NOMO-1 treated with DMSO at 0.1 percent for 48 hours (cell line): ENCODE results near the gene TMC6.
"Not testable (repeated sequence)": the region's sequence is repeated elsewhere in the genome, so short reads cannot be mapped to it uniquely, and the experiment has no call there.

Experiments
- DNase-seq: peaks from one replicate; lab custom pipeline; 2025; ENCODE audit not compliant: unreplicated experiment; lab: John Stamatoyannopoulos, UW

Gene TMC6

DNA sequence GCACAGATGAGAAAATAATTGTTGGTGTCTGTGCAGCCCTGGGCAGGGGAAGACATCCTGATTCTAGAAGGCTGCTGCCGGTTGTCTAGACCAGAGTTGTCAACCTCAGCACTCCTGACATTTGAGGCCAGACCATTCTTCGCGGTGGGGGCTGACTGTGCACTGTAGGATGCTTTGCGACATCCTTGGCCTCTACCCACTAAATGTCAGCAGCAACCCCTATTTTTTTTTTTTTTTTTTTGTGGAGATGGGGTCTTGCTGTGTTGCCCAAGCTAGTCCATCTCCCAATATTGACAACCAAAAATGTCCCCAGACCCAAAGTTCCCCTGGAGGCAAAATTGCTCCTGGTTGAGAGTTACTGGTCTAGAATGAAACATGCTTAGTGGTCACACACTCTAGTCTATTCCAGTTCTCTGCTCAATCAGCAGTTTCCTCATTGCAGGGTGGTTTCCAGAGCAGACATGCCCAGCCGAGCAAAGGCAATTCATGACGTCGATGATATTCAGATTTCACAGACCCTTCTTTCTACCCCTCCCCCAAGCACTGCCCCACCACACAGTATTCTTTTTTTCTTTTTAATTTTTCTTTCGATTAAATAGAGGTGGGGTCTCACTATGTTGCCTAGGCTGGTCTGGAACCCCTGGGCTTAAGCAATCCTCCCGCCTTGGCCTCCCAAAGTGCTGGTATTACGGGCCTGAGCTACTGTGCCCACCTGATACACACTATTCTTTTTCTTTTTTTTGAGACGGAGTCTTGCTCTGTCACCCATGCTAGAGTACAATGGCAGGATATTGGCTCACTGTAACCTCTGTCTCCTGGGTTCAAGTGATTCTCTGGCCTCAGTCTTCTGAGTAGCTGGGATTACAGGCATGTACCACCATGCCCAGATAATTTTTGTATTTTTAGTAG is 26.6 kb upstream of the TMC6 start:
- peak; percentile 78 for DNase-seq

DNA sequence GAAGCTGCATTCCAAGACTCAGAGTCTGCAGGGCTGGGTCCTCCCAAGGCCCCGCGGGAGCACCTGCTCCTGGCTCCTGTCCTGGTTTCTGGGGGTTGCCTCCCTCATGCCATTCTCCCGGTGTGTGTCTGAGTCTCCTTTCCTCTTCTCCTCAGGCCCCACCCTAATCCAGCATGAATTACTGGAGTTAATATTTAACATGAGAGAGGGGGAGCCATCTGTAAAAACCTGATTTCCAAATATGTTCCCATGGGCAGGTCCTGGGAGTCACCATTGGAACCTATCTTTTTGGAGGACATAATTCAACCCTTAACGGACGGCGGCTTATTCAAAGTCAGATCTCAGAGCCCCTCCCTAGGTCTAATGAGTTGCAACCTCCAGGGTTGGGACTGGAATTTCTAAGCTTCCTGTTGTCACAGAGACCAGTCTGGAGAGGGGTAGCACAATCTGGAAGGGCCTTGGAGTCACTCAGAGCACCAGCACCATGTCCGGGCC is 23.0 kb upstream of the TMC6 start:
- DNase-seq = no peak

DNA sequence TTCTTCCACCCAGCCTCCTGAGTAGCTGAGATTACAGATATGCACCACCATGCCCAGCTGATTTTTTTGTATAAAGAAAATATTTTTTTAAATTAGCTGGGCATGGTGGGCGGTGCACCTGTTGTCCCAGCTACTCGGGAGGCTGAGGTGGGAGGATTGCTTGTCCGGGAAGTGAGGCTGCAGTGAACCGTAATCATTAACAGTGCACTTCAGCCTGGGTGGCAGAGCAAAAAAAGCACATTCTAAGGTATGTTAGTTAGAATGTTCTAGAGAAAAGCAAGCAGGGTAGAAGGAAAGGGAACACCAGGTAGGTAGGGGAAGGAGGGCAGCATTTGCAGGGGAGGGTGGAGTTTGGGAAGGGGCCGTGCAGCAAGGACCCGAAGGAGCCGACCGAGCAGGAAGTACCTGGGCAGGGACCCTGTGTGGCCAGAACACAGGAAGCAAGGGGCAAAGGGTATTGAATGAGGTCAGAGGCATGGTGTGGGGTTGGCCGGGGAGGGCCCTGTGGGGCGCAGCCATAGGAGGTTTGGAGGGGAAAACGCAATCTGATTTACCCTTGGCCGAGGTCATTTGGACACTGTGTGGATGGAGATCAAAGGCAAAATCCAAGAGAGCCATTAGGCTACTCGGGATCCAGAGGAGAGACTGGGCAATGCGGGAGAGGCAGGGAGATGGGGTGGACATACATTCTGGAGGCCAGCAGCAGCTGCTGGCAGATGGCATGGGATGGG is 19.9 kb upstream of the TMC6 start:
- no peak for DNase-seq

DNA sequence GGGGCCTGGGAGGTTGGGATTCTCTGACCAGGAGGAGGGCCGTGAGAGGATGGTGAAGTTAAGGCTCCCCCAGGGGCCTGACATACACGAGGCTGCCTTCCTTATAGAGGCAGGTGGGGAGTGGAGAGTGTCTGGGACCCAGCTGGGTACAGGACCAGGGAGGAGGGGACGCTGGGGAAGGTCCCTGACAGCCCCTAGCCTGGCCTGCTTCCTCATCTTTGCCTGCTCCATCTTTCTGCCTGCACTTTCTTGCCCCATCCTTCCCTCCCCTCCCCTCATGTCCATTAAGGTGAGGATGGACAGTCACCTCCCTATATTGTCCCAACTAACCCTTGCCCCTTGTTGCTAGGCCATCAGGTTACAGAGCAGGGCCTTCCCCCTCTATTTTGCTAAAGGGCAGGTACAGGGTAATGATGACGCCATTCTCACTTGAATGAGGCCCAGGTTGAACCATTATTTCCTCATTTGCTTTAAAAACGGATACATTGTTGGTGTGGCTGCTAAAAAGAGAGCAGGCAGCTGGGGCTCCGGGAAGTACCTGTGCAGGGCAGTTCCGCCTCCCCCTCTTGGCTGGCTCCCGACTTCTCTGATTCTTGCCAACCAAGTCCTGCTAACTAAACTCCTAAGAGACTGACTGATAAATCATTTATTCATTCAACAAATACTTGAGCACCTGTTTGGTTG is 18.9 kb upstream of the TMC6 start:
- peak; percentile 54 for DNase-seq

DNA sequence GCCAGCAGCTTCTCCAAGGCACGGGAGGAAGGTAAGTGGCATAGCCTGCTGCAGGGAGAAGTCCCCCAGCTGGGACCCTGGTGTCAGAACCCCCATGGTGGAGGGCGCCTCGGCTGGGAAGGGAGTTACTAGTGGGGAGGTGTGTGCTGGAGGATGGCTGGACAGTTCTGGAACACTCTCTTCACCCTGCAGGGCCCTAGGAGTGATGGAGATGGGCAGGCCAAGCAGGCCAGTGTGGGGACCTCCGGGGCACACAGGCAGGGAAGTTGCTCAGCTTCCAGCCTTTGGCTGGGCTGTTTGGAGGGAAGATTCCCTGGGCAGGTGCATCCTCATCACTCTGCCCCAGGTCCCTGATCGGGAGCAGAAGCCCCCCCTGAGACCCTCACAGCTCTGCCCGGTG is 18.3 kb upstream of the TMC6 start:
- DNase-seq = no peak

DNA sequence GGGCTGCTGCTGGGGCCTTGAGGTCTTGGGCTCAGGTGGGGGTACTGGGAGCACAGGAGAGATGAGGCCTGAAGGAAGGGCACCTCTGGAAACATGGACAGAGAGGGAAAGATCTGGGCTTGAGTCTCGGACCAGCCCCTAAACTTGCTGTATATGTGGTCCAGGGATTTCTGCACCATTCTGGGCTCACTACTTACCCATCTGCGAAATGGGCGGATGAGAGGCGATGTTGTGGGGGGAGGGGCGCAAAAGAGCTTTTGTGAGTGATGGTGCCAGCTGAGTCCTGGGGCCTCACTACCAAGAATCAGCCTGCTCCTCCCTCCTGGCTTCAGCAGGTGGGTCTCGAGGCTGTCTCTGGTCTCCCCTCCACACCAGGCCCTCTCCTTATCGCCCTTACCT is 17.9 kb upstream of the TMC6 start:
- DNase-seq = no peak

DNA sequence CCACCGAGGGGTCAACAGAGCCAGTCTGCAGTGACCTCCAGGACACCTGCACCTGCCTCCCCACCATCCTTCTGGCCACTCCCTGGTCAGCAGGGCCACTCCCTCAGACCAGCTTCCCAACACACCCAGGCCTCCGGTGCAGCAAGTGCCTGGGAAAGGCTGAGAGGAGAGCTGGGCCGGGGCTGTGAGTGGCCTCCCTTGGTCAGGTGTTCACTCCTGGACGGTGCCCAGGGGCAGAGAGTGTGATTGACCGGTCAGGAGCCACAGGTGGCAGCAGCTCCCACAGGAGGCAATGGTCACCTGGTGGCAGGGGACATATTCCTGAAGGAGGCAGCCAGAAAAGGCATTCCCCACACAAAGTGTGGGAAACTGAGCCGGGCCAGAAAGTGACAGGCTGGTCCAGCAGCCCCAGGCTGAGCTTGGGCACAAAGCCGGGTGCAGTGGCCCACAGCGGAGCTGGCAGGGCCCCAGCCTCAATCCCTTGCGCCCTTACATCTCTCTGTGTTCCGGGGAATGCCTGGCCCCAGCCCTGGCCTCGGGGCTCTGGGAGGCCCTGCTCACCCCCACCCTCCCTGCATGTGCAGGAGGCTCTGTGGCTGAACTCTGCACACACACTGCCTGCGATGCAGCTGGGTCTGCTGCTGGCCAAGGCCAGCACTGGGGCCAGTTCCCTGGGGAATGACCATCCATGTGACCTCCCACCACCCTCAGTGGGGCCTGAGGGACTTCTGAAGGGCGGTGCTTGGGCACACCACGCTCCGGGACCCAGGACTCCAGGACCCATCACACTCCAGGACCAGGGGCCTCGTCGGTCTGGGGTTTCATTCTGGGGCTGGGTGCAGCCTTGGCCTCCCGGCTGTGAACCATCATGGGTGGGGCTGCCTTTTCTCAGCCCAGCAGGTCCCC is 16.4 kb upstream of the TMC6 start:
- DNase-seq = no peak

DNA sequence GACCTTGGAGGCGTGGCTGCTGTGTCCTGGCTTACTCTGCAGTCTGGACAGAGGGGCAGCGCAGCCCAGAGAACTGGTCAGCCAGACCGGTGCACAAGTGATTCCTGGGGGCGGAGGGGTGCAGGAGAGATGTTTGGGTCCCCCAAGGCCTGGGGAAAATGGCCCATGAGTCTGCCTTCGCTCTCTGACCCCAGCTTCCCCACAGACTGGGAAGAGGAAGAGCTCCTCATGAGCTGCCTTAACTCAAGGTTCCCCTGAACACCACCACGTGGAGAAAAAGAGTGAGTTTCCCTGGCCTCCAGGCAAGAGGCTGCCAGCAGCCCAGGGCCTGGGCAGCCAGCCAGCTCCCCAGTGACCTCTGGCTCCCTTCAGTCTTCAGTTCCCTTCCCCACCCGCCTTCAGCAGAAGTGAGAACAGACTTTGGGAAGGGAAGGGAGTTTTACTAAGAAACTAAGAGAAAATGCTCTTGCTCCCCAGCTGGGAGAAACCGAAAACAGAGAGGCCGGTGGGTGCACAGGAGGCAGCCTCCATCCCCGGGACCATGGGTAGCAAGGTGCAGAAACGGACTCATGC is 15.7 kb upstream of the TMC6 start:
- DNase-seq = peak; percentile 79

DNA sequence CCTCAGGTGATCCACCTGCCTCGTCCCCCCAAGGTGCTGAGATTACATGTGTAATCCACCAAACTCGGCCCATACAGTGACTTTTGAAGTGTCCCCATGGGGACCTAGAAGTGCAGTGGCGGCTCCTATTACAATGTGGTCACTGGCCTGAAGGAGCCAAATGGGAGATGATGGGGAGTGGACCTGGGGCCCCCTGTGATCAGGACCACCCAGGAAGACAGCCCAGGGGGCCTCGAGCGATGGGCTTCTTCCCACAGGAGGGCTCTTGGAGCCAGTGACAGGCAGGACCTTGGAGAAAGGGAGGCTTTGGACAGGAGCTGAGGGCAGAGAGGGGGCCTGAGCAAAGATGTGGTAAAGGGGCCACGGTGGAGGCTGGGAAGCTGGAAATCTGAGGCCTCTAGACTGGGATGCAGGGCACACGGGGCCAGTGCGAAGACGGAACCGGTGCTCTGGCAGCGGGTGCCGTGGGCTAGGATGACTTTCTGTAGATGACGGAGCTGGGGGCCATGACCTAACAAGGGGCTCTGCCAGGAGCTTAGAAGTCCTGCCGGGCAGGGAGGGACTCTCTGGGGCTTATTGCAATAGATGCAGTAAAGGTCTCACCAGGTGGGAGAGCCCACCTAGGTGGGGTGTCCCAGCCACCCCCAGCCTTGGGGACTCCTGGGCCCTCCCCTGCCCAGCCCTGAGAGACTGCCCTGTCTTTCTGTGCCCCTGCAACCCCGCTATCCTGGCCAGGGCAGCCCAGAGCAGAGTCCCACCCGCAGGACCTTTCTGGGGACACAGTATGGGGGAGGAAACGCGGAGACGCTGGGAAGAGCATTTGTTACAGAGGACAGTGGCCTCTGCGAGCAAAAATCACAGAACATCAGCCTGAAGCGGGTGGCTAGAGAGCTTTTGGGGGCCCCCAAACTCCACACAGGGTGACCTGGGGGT is 14.9 kb upstream of the TMC6 start:
- no peak for DNase-seq

DNA sequence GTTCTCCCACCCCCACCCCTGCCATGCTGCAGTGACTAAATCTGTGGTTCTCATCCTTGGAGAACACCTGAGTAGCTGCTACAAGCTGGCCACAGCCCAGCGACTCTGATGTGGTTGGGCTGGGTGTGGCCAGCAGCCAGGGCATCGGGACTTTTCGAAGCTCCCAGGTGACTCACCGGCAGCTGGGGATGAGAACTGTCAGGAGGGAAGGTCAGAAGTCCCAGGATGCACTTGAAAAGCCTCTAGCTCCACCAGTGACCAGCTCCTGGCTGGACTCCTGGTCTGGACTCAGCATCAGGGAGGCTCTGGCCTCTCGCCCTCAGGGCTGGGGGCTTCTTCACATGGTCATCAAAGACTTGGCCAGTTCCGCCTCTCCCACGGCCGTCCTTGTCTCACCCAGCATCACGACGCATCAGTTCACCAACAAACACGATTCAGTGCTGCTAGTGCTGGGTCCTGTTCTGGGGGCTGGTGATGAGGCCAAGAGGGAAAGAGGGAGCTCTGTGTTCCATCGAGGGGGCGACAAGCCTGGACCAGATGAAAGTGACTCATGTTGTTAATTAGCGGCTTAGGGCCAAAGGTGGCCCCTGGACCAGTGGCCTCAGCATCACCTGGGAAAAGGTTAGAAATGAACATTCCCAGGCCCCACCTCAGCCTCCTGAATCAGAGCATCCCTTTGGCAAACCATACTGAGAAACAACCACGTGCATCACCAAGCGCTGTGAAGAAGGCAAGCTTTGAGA is 13.7 kb upstream of the TMC6 start:
- DNase-seq = no peak

DNA sequence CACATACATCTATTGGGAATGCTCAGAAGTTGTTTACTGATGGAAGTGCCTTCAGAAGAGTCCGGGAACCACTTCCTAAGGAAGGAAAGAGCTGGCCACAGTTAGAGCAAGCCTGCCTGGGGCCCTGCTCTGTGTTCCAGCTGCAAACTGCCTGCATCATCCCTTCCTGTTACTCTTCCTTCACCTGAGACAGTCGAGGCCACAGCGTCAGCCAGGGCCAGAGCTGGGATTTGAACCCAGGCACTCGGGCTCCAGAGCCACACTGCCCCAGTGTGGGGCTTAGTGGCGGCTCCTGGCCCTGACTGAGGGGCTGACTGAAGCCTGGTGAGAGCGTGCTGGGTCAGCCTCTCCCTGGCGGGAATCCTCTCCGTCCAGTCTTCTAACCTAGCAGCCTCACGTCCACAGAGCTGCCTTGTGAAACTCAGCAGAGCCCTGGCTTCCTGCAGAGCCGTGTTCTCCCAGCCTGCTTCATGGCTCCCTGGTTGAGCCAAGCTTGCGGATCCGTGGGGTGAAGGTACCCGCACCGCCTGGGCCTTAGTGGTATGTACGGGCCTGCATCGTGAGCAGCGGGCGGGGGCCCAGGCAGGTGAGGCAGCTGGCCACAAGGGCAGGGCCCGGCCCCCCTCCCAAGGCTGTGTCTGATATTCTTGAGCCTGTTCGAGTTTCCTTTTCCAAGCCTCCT is 13.0 kb upstream of the TMC6 start:
- DNase-seq = no peak

DNA sequence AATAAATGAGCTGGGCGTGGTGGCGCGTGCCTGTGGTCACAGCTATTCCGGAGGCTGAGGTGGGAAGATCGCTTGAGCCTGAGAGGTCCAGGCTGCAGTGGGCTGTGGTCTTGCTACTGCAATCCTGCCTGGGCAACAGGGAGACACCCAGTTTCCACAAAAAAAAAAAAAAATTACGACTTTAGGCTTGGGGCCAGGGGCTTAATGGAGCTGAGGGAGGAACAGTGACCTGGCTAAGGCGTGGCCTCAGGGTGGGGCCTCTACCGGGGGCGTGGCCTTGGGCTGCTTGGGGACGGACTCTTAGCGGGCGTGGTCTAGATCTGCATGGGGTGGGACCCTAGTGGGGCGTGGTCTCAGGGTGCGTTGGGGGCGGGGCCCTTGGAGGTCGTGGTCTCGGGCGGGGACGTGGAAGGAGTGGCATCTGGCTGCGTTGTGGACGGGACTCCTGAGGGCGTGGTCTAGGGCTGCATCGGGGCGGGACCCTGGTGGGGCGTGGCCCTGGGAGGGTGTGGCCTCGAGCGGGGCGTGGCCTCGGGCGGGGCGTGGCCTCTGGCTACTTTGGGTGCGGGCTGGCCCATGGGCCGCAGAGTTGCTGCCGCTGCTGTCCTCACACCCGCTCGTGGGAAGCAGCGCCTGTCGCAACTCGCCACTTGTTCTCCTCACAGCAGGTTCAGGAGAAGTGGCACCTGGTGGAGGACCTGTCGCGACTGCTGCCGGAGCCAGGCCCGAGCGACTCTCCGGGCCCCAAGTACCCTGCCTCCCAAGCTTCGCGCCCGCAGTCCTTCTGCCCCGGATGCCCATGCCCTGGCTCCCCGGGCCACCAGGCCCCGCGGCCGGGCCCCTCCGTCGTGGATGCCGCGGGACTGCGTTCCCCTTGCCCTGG is 11.9 kb upstream of the TMC6 start:
- DNase-seq = peak; percentile 96

DNA sequence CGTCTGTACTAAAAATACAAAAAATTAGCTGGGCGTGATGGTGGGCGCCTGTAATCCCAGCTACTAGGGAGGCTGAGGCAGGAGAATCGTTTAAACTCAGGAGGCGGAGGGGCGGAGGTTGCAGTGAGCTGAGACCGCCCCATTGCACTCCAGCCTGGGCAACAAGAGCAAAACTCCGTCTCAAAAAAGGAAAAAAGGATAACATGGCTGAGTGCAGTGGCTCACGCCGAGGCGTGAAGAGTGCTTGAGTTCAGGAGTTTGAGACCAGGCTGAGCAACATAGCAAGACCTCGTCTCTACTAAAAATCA is 11.3 kb upstream of the TMC6 start:
- DNase-seq = not testable (repeated sequence)

DNA sequence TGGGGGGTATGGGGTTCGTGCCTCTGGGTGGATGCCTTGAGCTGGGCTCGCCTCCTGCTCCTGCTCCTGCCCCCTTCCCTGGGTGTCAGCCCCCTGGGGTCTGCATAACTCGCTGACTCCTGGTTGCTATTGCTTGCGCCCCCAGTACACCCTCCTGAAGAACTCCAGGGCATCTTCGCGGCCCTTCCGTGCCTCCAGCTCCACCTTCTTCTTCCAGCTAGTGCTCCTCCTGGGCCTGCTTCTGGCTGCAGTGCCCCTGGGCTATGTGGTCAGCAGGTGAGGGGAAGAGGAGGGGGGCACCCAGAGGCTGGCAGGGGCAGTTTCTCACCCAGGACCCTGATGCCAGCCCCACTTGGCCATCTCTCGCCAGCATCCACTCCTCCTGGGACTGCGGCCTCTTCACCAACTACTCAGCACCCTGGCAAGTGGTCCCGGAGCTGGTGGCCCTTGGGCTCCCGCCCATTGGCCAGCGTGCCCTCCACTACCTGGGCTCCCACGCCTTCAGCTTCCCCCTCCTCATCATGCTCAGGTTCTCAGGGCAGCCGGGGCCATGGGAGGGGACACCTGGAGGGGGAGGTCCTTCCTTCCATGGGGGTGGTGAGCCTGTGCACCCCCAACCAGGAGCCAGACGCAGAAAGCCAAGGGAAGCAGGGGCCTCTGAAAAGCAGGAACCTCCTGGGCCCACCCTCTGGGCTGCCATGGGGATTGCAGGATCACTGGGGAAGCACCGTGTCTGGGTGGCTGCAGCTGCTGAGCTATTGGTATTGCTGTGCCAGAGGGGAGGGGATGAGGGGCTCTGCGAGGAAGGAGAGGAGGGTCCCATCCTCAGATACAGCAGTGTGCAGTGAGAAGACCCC is 9.9 kb upstream of the TMC6 start:
- DNase-seq = no peak

DNA sequence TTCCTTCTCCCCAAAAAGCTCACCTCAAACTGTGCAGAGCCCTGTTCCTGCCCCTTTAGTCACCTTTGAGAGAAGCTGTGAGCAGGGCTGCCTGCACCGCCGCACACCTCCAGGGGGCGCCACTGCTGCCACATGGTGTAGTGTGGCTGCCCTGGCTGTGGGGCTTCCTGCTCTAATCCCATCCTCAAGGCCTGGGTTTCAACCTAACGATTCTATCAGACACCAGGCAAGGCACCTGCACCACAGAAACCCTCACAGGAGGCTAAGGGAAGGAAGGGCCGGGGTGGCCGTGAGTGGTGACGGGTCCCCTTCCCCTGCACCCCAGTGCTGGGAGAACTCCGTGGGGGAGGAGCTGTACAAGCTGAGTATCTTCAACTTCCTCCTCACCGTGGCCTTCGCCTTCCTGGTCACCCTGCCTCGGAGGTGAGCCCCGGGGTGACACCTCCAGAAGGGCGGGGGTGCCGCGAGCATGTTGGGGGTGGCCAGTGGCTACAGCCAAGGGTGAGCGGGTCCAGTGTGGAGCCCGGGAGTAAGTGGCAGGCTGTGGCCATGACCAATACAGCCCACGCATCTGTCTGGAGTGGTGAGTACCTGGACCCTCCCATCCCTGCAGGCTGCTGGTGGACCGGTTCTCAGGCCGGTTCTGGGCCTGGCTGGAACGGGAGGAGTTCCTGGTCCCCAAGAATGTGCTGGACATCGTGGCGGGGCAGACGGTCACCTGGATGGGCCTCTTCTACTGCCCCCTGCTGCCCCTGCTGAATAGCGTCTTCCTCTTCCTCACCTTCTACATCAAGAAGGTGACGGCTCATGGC is 9.0 kb upstream of the TMC6 start:
- DNase-seq = peak; percentile 28
